Measurements from ENCODE around the gene LRTM1.
A peak's percentile ranks its signal among the peaks of the same experiment; 100 is the strongest.

The LRTM1 gene

DNA sequence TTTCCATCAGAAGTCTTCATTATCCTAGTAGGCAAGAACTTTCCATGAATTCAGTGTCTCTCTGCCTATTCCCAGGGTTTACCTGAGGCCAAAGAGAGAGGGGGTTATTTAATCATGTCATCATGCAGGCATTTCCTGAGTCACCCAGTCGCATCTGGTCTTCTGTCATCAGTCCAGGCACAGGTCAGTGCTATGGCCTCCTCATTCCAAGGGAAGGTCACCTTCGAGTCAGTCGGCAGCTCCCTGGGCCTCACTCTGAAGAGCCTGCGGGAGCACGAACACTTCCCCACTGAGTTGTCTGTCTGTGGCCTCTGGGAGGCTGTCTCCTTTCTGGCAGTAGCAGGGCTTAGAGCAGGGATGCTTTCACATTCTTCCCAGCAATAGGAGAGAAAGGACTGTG lies 26.2 kb upstream of the LRTM1 start:
- Histone ChIP-seq H3K4me3 (ENCODE audit: low read depth, low read length) (no peak overlapping the region), H3K27ac (ENCODE audit: extremely low read depth, low read depth, low read length) (no peak overlapping the region), H3K4me1 (ENCODE audit: control insufficient read depth, insufficient read depth, low read length) (no peaks in the 10 kb centered on the region), H3K36me3 (ENCODE audit: control insufficient read depth in 2 of 2, insufficient read depth in 1 of 2, low read length in 2 of 2) (no peaks in the 10 kb centered on the region), H3K9me3 (ENCODE audit: control insufficient read depth, insufficient read depth, low read depth, low read length) (no peaks in the 10 kb centered on the region)
- ChIA-PET CTCF (interaction anchor here (0.6 kb wide), 1 partner anchor 697 kb away, joined by 4 read pairs; no protein-coding TSS in a partner anchor), POLR2A (no interaction called here)
- TF ChIP-seq ZNF19 (tag by site-specific recombination; IDR thresholded peaks at IDR 0.05; ENCODE audit: low read depth) (no peak), REPIN1 (tag by site-specific recombination; IDR thresholded peaks at IDR 0.05; ENCODE audit: low read depth) (no peak), ZNF792 (tag by site-specific recombination; IDR thresholded peaks at IDR 0.05) (no peak), GLIS2 (tag by site-specific recombination; IDR thresholded peaks at IDR 0.05) (no peak), REST (tag by site-specific recombination; IDR thresholded peaks at IDR 0.05) (no peak), ZNF555 (tag by site-specific recombination; conservative IDR thresholded peaks at IDR 0.05) (no peak), ZNF391 (tag by site-specific recombination; IDR thresholded peaks at IDR 0.05; ENCODE audit: borderline replicate concordance, low read depth) (no peak), YY2 (tag by site-specific recombination; IDR thresholded peaks at IDR 0.05) (no peak), ZNF426 (tag by site-specific recombination; IDR thresholded peaks at IDR 0.05) (no peak)

DNA sequence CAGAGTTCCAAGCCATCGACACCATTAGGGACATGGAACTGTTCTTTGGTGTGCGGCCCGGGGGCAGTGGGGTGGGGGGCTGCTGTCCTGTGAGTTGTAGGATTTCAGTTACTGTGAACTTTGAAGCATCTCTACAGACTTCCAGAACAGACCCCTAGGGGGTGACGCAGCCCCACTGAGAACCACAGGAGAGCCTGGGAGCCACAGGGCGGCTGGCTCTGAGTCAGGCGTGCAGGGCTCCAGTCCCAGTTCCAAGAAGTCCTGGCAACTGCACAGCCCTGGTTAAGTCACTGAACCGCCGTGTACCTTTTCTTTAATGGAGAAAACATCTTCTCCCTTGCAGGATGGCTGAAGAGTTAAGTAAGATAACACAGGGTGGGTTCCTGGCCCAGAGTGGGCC lies 23.5 kb upstream of the LRTM1 start:
- ChIA-PET POLR2A (no interaction called here), CTCF (interaction anchor here (0.7 kb wide), 1 partner anchor 958 kb away, joined by 3 read pairs; no protein-coding TSS in a partner anchor)
- no peak for TF ChIP-seq ZNF747 (tag by site-specific recombination; IDR thresholded peaks at IDR 0.05)
- TF ChIP-seq ZBTB17 (tag by site-specific recombination; IDR thresholded peaks at IDR 0.05): no peak
- TF ChIP-seq ZIC2 (tag by site-specific recombination; IDR thresholded peaks at IDR 0.05): peak; percentile 32; the same call in 1 of the 2 replicates
- TF ChIP-seq CTCF (tag by site-specific recombination; IDR thresholded peaks at IDR 0.05): peak; percentile 53; the same call in 1 of the 2 replicates
- no peak for TF ChIP-seq ZBTB8A (tag by site-specific recombination; IDR thresholded peaks at IDR 0.05)
- TF ChIP-seq ZNF654 (tag by site-specific recombination; IDR thresholded peaks at IDR 0.05; ENCODE audit: low read depth): peak; percentile 22
- TF ChIP-seq ZSCAN30 (tag by site-specific recombination; IDR thresholded peaks at IDR 0.05): peak; percentile 61
- no peak for TF ChIP-seq ZNF302 (tag by site-specific recombination; IDR thresholded peaks at IDR 0.05; ENCODE audit: low read depth)
- no peaks in the 10 kb centered on the region for H3K4me1 ChIP-seq (ENCODE audit: control insufficient read depth, insufficient read depth, low read length)
- no peaks in the 10 kb centered on the region for H3K36me3 ChIP-seq (ENCODE audit: control insufficient read depth in 2 of 2, insufficient read depth in 1 of 2, low read length in 2 of 2)
- no peak overlapping the region for H3K4me3 ChIP-seq (ENCODE audit: low read depth, low read length)
- H3K27ac ChIP-seq (ENCODE audit: extremely low read depth, low read depth, low read length): no peak overlapping the region
- H3K9me3 ChIP-seq (ENCODE audit: control insufficient read depth, insufficient read depth, low read depth, low read length): no peaks in the 10 kb centered on the region

DNA sequence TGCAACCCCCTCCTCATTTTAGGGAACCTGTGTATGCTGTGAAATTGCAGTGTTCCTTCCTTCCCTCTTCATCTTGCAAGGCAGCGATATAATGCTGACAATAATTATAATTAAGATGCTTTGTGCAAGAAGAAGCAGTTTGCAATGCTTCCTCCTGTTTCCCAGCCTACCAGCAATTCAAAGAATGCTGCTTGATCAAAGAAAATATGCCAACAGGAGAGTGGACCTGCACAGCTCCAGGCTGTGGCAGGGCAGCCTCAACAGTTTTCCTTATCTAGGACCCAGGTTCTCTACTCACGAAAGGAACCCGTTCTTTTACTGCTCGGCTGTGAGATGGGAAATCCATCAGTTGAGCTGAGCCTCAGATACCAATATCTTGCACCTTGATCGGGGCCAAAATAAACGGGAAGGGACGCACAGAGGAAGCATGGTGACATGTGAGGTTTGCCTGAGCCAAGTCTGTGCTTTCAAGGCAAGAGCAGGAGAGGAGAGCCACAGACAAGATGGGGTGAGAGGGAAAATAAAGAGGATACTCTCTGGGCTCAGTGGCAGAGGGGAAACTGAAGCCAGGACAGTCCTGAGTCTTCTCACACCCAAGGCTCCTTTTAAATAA lies 22.6 kb upstream of the LRTM1 start:
- no peaks in the 10 kb centered on the region for H3K9me3 ChIP-seq (ENCODE audit: control insufficient read depth, insufficient read depth, low read depth, low read length)
- no peak overlapping the region for H3K27ac ChIP-seq (ENCODE audit: extremely low read depth, low read depth, low read length)
- POLR2A ChIA-PET: no interaction called here
- no peak overlapping the region for H3K4me3 ChIP-seq (ENCODE audit: low read depth, low read length)
- CTCF ChIA-PET: interaction anchor here (0.7 kb wide), 1 partner anchor 959 kb away, joined by 3 read pairs; no protein-coding TSS in a partner anchor
- no peaks in the 10 kb centered on the region for H3K36me3 ChIP-seq (ENCODE audit: control insufficient read depth in 2 of 2, insufficient read depth in 1 of 2, low read length in 2 of 2)
- no peaks in the 10 kb centered on the region for H3K4me1 ChIP-seq (ENCODE audit: control insufficient read depth, insufficient read depth, low read length)
- TF ChIP-seq ZNF169 (tag by site-specific recombination; IDR thresholded peaks at IDR 0.05) (no peak), ZNF302 (tag by site-specific recombination; IDR thresholded peaks at IDR 0.05; ENCODE audit: low read depth) (no peak), ATF2 (tag by site-specific recombination; IDR thresholded peaks at IDR 0.05; ENCODE audit: low read depth) (no peak), ZNF658 (tag by site-specific recombination; IDR thresholded peaks at IDR 0.05) (no peak), ZSCAN30 (tag by site-specific recombination; IDR thresholded peaks at IDR 0.05) (no peak), ZNF10 (tag by site-specific recombination; IDR thresholded peaks at IDR 0.05) (no peak), ZFHX2 (tag by site-specific recombination; conservative IDR thresholded peaks at IDR 0.05) (no peak), ZNF596 (tag by site-specific recombination; IDR thresholded peaks at IDR 0.05) (no peak)
- TF ChIP-seq, protein P1, sequence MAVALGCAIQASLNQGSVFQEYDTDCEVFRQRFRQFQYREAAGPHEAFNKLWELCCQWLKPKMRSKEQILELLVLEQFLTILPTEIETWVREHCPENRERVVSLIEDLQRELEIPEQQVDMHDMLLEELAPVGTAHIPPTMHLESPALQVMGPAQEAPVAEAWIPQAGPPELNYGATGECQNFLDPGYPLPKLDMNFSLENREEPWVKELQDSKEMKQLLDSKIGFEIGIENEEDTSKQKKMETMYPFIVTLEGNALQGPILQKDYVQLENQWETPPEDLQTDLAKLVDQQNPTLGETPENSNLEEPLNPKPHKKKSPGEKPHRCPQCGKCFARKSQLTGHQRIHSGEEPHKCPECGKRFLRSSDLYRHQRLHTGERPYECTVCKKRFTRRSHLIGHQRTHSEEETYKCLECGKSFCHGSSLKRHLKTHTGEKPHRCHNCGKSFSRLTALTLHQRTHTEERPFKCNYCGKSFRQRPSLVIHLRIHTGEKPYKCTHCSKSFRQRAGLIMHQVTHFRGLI (tag by site-specific recombination; IDR thresholded peaks at IDR 0.05): no peak
